Sigmoid colon (tissue), 3 donors: ENCODE data around the gene PRSS1.

Source experiments
- CTCF ChIP-seq, 4 experiments: fragments of 450-650 bp in 3 of 4; fragments of 200-600 bp in 1 of 4; IDR thresholded peaks; one replicate each; pipeline ENCODE4 v1.5.1; 2016 to 2019; ENCODE audit warnings: antibody characterized with exemption in 4 of 4, mild to moderate bottlenecking in 3 of 4, moderate library complexity in 2 of 4
- POLR2A ChIP-seq, 2 donors: fragments of 450-650 bp; IDR thresholded peaks; one replicate each; pipeline ENCODE4 v1.6.1; 2016; ENCODE audit warnings: antibody characterized with exemption in 2 of 2, mild to moderate bottlenecking in 2 of 2, moderate library complexity in 2 of 2

- TF ChIP-seq CTCF (IDR thresholded peaks at IDR 0.05) (no peak), POLR2A (IDR thresholded peaks at IDR 0.05) (no peak)
These were observed 48.4 kb downstream of the PRSS1 start for GRCh38 chr7:142797391-142798377.
